D721Med (cell line): ENCODE results near the gene ARFIP2.

Source experiments
- DNase-seq: peaks from one replicate; pipeline ENCODE4 v3.0.0; 2011; ENCODE audit warnings: low spot score; ENCODE audit not compliant: insufficient read length
- FAIRE-seq: peaks from 2 replicates; lab custom pipeline; 2011; peaks lifted over from hg19 to GRCh38; lab: Jason Lieb, UNC
- CTCF ChIP-seq: IDR thresholded peaks from 2 replicates; pipeline ENCODE4 v1.5.1; 2012; ENCODE audit warnings: mild to moderate bottlenecking, control low read depth; ENCODE audit not compliant: insufficient read depth; ENCODE audit errors: missing control alignments

The ARFIP2 gene

DNA sequence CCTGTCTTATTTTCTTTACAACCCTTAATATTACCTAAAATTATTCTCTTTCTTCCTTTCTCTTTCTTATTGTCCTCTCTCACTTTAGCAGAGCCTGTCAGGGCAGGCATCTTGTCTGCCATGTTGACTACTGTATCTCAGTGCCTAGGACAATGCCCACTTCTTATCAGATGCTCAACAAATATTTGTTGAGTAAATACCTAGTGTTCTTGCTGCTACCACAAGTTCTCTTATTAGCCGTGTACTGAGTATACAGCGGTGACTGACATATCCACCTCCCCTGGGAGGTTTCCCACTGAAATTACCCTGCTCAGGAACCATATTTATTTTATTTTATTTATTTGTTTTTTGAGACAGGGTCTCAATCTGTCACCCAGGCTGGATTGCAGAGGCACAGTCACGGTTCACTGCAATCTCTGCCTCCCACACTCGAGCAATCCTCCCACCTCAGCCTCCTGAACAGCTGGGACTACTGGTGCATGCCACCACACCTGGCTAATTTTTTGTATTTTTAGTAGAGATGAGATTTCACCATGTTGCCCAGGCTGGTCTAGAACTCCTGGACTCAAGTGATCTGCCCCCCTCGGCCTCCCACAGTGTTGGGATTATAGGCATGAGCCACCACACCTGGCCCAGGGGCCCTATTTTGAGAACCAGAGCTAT is 47.0 kb downstream of the ARFIP2 start:
- DNase-seq, result no peak
- no peak for FAIRE-seq
- no peak for TF ChIP-seq CTCF

DNA sequence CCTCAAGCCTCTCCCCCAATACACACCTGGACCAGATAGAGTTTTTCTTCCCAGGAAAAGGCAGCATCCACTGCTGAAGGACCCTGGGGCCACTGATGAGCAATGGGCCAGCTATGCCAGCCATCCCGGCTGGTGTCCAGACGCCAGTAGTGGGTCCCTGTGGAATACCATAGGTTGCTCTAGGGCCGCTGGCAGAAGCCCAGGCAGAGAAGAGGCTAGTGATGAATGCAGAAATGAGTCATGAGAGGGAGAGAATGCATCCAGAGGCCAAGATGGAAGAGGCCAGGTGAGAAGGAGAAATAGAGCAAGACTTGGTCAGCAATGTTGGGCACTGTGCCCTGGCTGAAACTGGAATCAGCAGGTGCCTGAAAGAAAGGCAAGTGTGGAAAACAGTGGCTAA is 49.3 kb downstream of the ARFIP2 start:
- no peak for DNase-seq
- no peak for TF ChIP-seq CTCF
- no peak for FAIRE-seq

GRCh38 chr11:6427516-6427915 is 53.6 kb downstream of the ARFIP2 start:
- TF ChIP-seq CTCF, result no peak
- DNase-seq, result no peak
- no peak for FAIRE-seq
